Sigmoid colon (tissue), 7 donors: Measurements from ENCODE around the gene NAGLU. TPM values are rescaled to one million over a fixed set of nuclear protein-coding genes. Genes with fewer than 3 reads are reported as not detected.

Experiments used
- DNase-seq: peaks from one replicate; pipeline ENCODE4 v3.0.0-alpha.2; 2019
- H3K27ac ChIP-seq, 4 donors: fragments of 200-600 bp; sonication (generic); one replicate each; pipeline ENCODE4 v1.5.1; 2016 to 2019; ENCODE audit warnings: mild to moderate bottlenecking in 1 of 4
- H3K27me3 ChIP-seq, 3 donors: fragments of 200-600 bp; sonication (generic); one replicate each; pipeline ENCODE4 v1.5.1; 2019; ENCODE audit warnings: mild to moderate bottlenecking in 1 of 3
- H3K36me3 ChIP-seq, 4 donors: fragments of 200-600 bp; sonication (generic); one replicate each; pipeline ENCODE4 v1.5.1; 2016 to 2019
- H3K4me1 ChIP-seq, 4 donors: fragments of 200-600 bp; sonication (generic); one replicate each; pipeline ENCODE4 v1.5.1; 2017 to 2019
- H3K4me3 ChIP-seq, 4 donors: fragments of 200-600 bp; sonication (generic); one replicate each; pipeline ENCODE4 v1.5.1; 2017 to 2019; ENCODE audit warnings: mild to moderate bottlenecking in 2 of 4, moderate library complexity in 1 of 4
- H3K9me3 ChIP-seq, 4 donors: fragments of 200-600 bp in 3 of 4; sonication (generic) in 3 of 4; one replicate each; pipeline versions ENCODE4 v1.5.1 to v1.6.1; 2013 to 2019
- CTCF ChIP-seq, 4 experiments: fragments of 450-650 bp in 3 of 4; fragments of 200-600 bp in 1 of 4; IDR thresholded peaks; one replicate each; pipeline ENCODE4 v1.5.1; 2016 to 2019; ENCODE audit warnings: antibody characterized with exemption in 4 of 4, mild to moderate bottlenecking in 3 of 4, moderate library complexity in 2 of 4
- EP300 ChIP-seq, 4 donors: sonication (generic); formaldehyde crosslinking; IDR thresholded peaks; one replicate each; pipeline ENCODE4 v1.6.1; 2017; ENCODE audit warnings: antibody characterized with exemption in 4 of 4
- POLR2A ChIP-seq, 2 donors: fragments of 450-650 bp; IDR thresholded peaks; one replicate each; pipeline ENCODE4 v1.6.1; 2016; ENCODE audit warnings: antibody characterized with exemption in 2 of 2, mild to moderate bottlenecking in 2 of 2, moderate library complexity in 2 of 2
- POLR2AphosphoS5 ChIP-seq, 4 donors: sonication (generic); formaldehyde crosslinking; IDR thresholded peaks; one replicate each; pipeline ENCODE4 v1.6.1; 2017; ENCODE audit warnings: antibody characterized with exemption in 4 of 4
- WGBS, 2 donors: extraction: QIAGEN DNeasy Blood & Tissue Kit; methylation state at CpG; one replicate each; pipeline ENCODE4 v1.1.7; 2013; 5-methylcytosine and 5-hydroxymethylcytosine counted together
- intact Hi-C: fragments of 100-400 bp; cut with DNase I; formaldehyde crosslinking; loops from one replicate; pipeline ENCODE4 v1.15.1; 2023
- polyA plus RNA-seq, 3 donors: library from polyadenylated mRNA; stranded (reverse); fragments of 200-250 nt; gene quantifications; one replicate each; pipeline ENCODE4 v1.2.3, GENCODE V29; 2013
- small RNA-seq, 3 donors: library from RNA; depleted of rRNA; stranded (forward); fragments of <200 nt; gene quantifications; one replicate each; pipeline ENCODE3, GENCODE V24; 2016
- total RNA-seq, 4 donors: library from RNA; depleted of rRNA; stranded (reverse); fragments of >200 nt; gene quantifications; one replicate each; pipeline ENCODE4 v1.1.0, GENCODE V29; 2016
- donor health status: healthy with polysubstance abuse.
- donor health status: Bipolar disorder and iron deficiency.
- donor health status: healthy.

NAGLU gene
- total and polyA plus RNA-seq, 7 donors: 9.7 to 52.6 (median 35.2) TPM

DNA sequence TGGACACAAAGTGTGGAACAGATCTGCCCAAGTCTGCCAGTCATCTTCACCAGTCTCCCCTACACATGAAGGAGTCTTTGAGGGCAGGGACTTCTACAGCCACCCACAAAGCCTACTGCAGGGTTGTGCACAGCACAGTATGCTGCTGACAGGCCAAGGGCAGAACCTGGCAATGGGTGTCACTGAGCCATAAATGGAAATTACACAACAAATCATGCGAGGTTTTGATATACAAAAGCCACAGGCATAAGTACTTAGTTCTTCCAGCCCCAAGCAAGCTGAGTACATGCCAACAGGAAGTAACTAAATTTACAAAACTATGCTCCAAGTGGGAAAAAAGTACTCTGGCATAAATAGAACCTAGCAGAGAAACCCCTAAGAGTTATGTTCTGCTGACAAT, 49.3 kb downstream of the NAGLU start:
- no peak overlapping the region for H3K27ac ChIP-seq
- TF ChIP-seq CTCF (IDR thresholded peaks at IDR 0.05) (no peak), POLR2A (IDR thresholded peaks at IDR 0.05) (no peak), POLR2AphosphoS5 (IDR thresholded peaks at IDR 0.05) (no peak), EP300 (IDR thresholded peaks at IDR 0.05) (no peak)
- H3K27me3 ChIP-seq: no peaks in the 10 kb centered on the region
- 18 to 37% methylated on average over 1 of the region's 1 CpG for WGBS, 2 donors
- intact Hi-C loops: no loop called here
- peaks cover 0 to 12% (median 0%) of the 10 kb centered on the region in 4 donors for H3K4me1 ChIP-seq
- peaks cover 40 to 100% (median 78%) of the 10 kb centered on the region in 4 donors for H3K36me3 ChIP-seq
- no peaks in the 10 kb centered on the region for H3K9me3 ChIP-seq
- no peak for DNase-seq
- no peak overlapping the region for H3K4me3 ChIP-seq

DNA sequence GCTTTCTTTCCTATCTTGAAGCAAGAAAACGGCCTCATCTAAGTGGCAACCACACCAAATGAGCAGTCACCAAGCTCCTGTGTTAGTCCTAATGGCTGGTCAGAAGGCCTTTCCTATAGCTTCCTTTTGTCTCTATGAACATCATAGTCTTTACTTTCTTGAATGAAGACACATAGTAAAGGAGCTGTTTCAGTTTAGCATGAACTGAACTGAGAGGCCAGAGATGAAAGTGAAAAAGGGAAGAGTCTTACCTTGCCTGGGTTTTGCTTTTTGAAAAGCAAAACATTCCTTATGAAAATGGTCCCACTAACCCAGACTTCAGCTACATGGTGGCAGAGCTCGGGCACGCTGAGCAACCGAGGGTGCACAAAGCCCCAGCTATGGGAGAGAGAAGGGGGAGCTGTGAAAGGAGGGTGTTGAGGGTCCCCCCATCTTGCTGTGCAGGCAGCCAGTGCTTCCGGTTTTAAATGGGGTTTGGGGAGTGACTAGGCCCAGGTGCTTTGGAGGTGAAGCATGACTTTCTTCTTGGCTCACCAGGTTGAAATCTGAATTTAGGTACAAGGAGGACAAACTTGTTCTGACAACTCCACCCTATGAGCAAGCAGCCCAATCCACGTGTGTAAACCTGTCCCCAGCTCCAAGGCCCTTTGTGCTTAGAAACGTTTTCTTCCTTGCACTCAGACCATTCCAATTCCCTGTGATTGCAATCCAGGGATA, 50.6 kb downstream of the NAGLU start:
- intact Hi-C loops: no loop called here
- DNase-seq: no peak
- H3K36me3 ChIP-seq: peaks cover 41 to 100% (median 74%) of the 10 kb centered on the region in 4 donors
- peak overlapping the region in 1 of 4 donors; percentile 18 for H3K27ac ChIP-seq
- H3K4me3 ChIP-seq: no peak overlapping the region
- H3K4me1 ChIP-seq: peaks cover 0 to 12% (median 0%) of the 10 kb centered on the region in 4 donors
- H3K9me3 ChIP-seq: no peaks in the 10 kb centered on the region
- no peaks in the 10 kb centered on the region for H3K27me3 ChIP-seq
- no peak for TF ChIP-seq EP300 (IDR thresholded peaks at IDR 0.05)
- 80 to 81% methylated on average over 7 of the region's 7 CpGs for WGBS, 2 donors

DNA sequence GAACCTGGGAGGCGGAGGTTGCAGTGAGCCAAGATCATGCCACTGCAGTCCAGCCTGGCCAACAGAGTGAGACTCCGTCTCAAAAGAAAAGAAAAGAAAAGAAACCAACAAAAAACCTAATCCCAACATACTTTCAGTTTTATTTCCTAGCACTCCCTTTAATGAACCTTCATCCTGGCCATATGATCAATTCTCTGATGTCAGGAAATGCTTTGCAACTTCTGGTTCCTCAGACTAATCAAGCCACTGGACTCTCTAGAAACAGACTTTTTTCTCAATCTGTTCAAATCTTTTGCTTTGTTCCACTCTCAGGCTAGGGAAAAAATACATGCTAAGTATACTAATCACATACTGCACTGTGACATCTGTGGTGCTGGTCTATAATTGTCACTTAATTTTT, 54.8 kb downstream of the NAGLU start:
- Histone ChIP-seq H3K9me3 (no peaks in the 10 kb centered on the region), H3K4me3 (no peak overlapping the region), H3K27ac (no peak overlapping the region), H3K4me1 (peaks cover 0 to under 1% (median 0%) of the 10 kb centered on the region in 4 donors), H3K36me3 (peaks cover 16 to 69% (median 37%) of the 10 kb centered on the region in 4 donors), H3K27me3 (no peaks in the 10 kb centered on the region)
- WGBS, 2 donors: 94 to 95% methylated on average over 2 of the region's 2 CpGs
- TF ChIP-seq EP300 (IDR thresholded peaks at IDR 0.05) (no peak), POLR2AphosphoS5 (IDR thresholded peaks at IDR 0.05) (no peak), CTCF (IDR thresholded peaks at IDR 0.05) (no peak), POLR2A (IDR thresholded peaks at IDR 0.05) (no peak)
- no peak for DNase-seq
- intact Hi-C loops: no loop called here

GRCh38 chr17:42591411-42591810, 55.4 kb downstream of the NAGLU start:
- no peak overlapping the region for H3K4me3 ChIP-seq
- no peak overlapping the region for H3K27ac ChIP-seq
- H3K27me3 ChIP-seq: no peaks in the 10 kb centered on the region
- peak; percentile 12 for DNase-seq
- TF ChIP-seq POLR2A (IDR thresholded peaks at IDR 0.05) (no peak), POLR2AphosphoS5 (IDR thresholded peaks at IDR 0.05) (no peak), EP300 (IDR thresholded peaks at IDR 0.05) (no peak), CTCF (IDR thresholded peaks at IDR 0.05) (no peak)
- WGBS, 2 donors: 97% methylated on average over 9 of the region's 9 CpGs
- H3K9me3 ChIP-seq: no peaks in the 10 kb centered on the region
- H3K4me1 ChIP-seq: no peaks in the 10 kb centered on the region
- H3K36me3 ChIP-seq: peaks cover 16 to 65% (median 35%) of the 10 kb centered on the region in 4 donors
- intact Hi-C loops: no loop called here

Small RNAs within 50 kb of the gene (small RNA-seq; reads per million reads assigned to genes)
- 0 to 0.18 (median 0) reads per million in 3 donors for gene MIR548AT

Other genes with a start within 250 kb of the NAGLU start
- 10 to 100 TPM; 57.2 to 91.0 (median 80.8) TPM for gene STAT5A, start 247.7 kb upstream of the NAGLU start, total RNA-seq
- 10 to 100 TPM in 2 of 3 donors, 1 to 10 TPM in 1; 7.4 to 39.2 (median 13.2) TPM for gene STAT5A, start 247.7 kb upstream of the NAGLU start, polyA plus RNA-seq
- 100 to 1,000 TPM in 3 of 4 donors, 10 to 100 TPM in 1; 87.4 to 230 (median 129) TPM for gene STAT3, start 147.8 kb upstream of the NAGLU start, total RNA-seq
- gene STAT3, start 147.8 kb upstream of the NAGLU start, polyA plus RNA-seq: 100 to 1,000 TPM in 1 of 3 donors, 10 to 100 TPM in 2; 43.8 to 135 (median 55.7) TPM
- 100 to 1,000 TPM; 231 to 519 (median 409) TPM for gene CAVIN1, start 113.0 kb upstream of the NAGLU start, total RNA-seq
- 10 to 100 TPM; 11.8 to 88.9 (median 50.1) TPM for gene CAVIN1, start 113.0 kb upstream of the NAGLU start, polyA plus RNA-seq
- gene ATP6V0A1, start 77.4 kb upstream of the NAGLU start, total RNA-seq: 10 to 100 TPM; 36.0 to 96.1 (median 51.2) TPM
- 10 to 100 TPM; 11.6 to 53.1 (median 16.2) TPM for gene ATP6V0A1, start 77.4 kb upstream of the NAGLU start, polyA plus RNA-seq
- 1 to 10 TPM in 2 of 4 donors, under 1 TPM in 2; 0.16 to 5.3 (median 0.86) TPM for gene HSD17B1, start 16.7 kb downstream of the NAGLU start, total RNA-seq
- gene HSD17B1, start 16.7 kb downstream of the NAGLU start, polyA plus RNA-seq: 1 to 10 TPM; 1.2 to 1.7 (median 1.4) TPM
- 10 to 100 TPM; 14.3 to 17.5 (median 16.3) TPM for gene COASY, start 25.9 kb downstream of the NAGLU start, total RNA-seq
- gene COASY, start 25.9 kb downstream of the NAGLU start, polyA plus RNA-seq: 10 to 100 TPM; 48.0 to 98.9 (median 80.7) TPM
- 10 to 100 TPM; 24.7 to 50.5 (median 30.8) TPM for gene MLX, start 30.9 kb downstream of the NAGLU start, total RNA-seq
- 100 to 1,000 TPM in 1 of 3 donors, 10 to 100 TPM in 2; 77.1 to 129 (median 97.9) TPM for gene MLX, start 30.9 kb downstream of the NAGLU start, polyA plus RNA-seq
- gene PSMC3IP, start 41.5 kb downstream of the NAGLU start, total RNA-seq: 10 to 100 TPM in 1 of 4 donors, 1 to 10 TPM in 3; 4.6 to 10.3 (median 5.7) TPM
- gene PSMC3IP, start 41.5 kb downstream of the NAGLU start, polyA plus RNA-seq: 1 to 10 TPM; 2.3 to 5.8 (median 2.4) TPM
- gene RETREG3, start 73.1 kb downstream of the NAGLU start, total RNA-seq: 10 to 100 TPM; 47.1 to 82.0 (median 53.7) TPM
- 10 to 100 TPM in 1 of 3 donors, 1 to 10 TPM in 2; 7.2 to 28.4 (median 7.4) TPM for gene RETREG3, start 73.1 kb downstream of the NAGLU start, polyA plus RNA-seq
- gene TUBG1, start 73.4 kb downstream of the NAGLU start, total RNA-seq: 10 to 100 TPM; 22.1 to 35.0 (median 23.9) TPM
- 10 to 100 TPM; 16.2 to 39.2 (median 30.3) TPM for gene TUBG1, start 73.4 kb downstream of the NAGLU start, polyA plus RNA-seq
- gene TUBG2, start 123.0 kb downstream of the NAGLU start, total RNA-seq: 10 to 100 TPM; 28.0 to 57.3 (median 33.6) TPM
- 1 to 10 TPM; 1.2 to 6.6 (median 4.2) TPM for gene TUBG2, start 123.0 kb downstream of the NAGLU start, polyA plus RNA-seq
- 10 to 100 TPM; 12.3 to 25.2 (median 20.1) TPM for gene PLEKHH3, start 140.8 kb downstream of the NAGLU start, total RNA-seq
- gene PLEKHH3, start 140.8 kb downstream of the NAGLU start, polyA plus RNA-seq: 10 to 100 TPM in 1 of 3 donors, 1 to 10 TPM in 2; 4.4 to 14.7 (median 9.6) TPM
- 1 to 10 TPM; 2.3 to 9.2 (median 3.5) TPM for gene CCR10, start 145.6 kb downstream of the NAGLU start, total RNA-seq
- gene CCR10, start 145.6 kb downstream of the NAGLU start, polyA plus RNA-seq: 1 to 10 TPM in 1 of 3 donors, not detected in 2; 1.2 TPM
- gene CNTNAP1, start 146.3 kb downstream of the NAGLU start, total RNA-seq: 10 to 100 TPM in 3 of 4 donors, 1 to 10 TPM in 1; 7.4 to 46.8 (median 14.9) TPM
- gene CNTNAP1, start 146.3 kb downstream of the NAGLU start, polyA plus RNA-seq: 1 to 10 TPM in 1 of 3 donors, under 1 TPM in 2; under 0.01 to 7.7 (median 0.23) TPM
- 10 to 100 TPM; 41.5 to 68.1 (median 42.3) TPM for gene EZH1, start 208.8 kb downstream of the NAGLU start, total RNA-seq
- 10 to 100 TPM in 1 of 3 donors, 1 to 10 TPM in 2; 5.3 to 24.1 (median 6.6) TPM for gene EZH1, start 208.8 kb downstream of the NAGLU start, polyA plus RNA-seq
- 10 to 100 TPM; 11.2 to 26.6 (median 18.4) TPM for gene RAMP2, start 225.0 kb downstream of the NAGLU start, total RNA-seq
- gene RAMP2, start 225.0 kb downstream of the NAGLU start, polyA plus RNA-seq: 10 to 100 TPM in 2 of 3 donors, 1 to 10 TPM in 1; 2.3 to 21.0 (median 16.7) TPM
- 10 to 100 TPM; 27.1 to 40.3 (median 37.3) TPM for gene VPS25, start 237.2 kb downstream of the NAGLU start, total RNA-seq
- 100 to 1,000 TPM; 103 to 135 (median 105) TPM for gene VPS25, start 237.2 kb downstream of the NAGLU start, polyA plus RNA-seq
- gene WNK4, start 244.4 kb downstream of the NAGLU start, total RNA-seq: under 1 TPM in 1 of 4 donors, not detected in 3; 0.28 TPM
- gene WNK4, start 244.4 kb downstream of the NAGLU start, polyA plus RNA-seq: 10 to 100 TPM; 13.2 to 14.4 (median 14.0) TPM